HG02885 (cell line): Measurements from ENCODE around the gene AFG1L.
"Not testable (repeated sequence)": the region's sequence is repeated elsewhere in the genome, so short reads cannot be mapped to it uniquely, and the experiment has no call there.

Experiments used
- ATAC-seq: cut with Tn5 transposase; IDR thresholded peaks from one replicate; pipeline ENCODE4 v1.9.1; 2021; ENCODE audit warnings: mild to moderate bottlenecking; ENCODE audit not compliant: unreplicated experiment, poor library complexity

The AFG1L gene

GRCh38 chr6:108294727-108295625 lies at the start of gene AFG1L:
Gene AFG1L (plus strand): TSS chr6:108295054. CDS start chr6:108295080, 26 bp downstream.
- peak; percentile 91 for ATAC-seq

DNA sequence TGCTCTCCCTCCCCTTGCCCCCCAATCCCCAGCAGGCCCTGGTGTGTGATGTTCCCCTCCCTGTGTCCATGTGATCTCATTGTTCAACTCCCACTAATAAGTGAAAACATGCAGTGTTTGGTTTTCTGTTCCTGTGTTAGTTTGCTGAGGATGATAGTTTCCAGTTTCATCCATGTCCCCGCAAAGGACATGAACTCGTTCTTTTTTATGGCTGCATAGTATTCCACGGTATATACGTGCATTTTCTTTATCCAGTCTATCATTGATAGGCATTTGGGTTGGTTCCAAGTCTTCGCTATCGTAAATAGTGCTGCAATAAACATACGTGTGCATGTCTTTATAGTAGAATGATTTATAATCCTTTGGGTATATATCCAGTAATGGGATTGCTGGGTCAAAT lies 49.8 kb upstream of the AFG1L start:
- not testable (repeated sequence) for ATAC-seq

DNA sequence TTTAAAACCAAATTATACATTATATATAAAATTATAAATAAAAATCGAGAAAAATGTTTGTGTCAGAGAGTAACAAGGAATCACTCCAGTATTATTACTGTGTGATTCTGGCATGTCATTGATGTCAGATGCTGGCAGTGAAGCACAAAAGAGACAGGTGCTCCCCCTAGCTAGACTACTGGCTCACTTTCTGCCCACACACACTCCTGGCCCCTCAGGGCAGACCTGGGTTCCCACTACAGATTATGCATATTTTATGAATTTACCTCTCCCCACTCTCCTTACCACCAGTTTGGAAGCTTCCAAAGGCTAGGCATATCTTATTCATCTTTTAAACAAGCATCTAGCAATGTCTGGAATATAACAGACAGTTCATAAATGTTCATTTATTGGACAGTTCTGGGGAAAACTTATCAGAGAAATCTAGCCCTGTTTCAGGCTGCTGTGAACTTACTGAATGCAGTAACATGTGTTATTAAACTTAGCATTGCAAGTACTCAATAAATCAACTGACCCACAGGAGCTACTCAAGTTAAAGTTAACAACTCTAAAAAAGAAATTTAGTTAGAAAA lies 46.8 kb upstream of the AFG1L start:
- ATAC-seq: no peak

- ATAC-seq: peak; percentile 57
Observed at GRCh38 chr6:108250240-108250866, 44.5 kb upstream of the AFG1L start.

GRCh38 chr6:108251252-108251651 lies 43.6 kb upstream of the AFG1L start:
- no peak for ATAC-seq

- no peak for ATAC-seq
Observed at GRCh38 chr6:108252055-108252454, 42.8 kb upstream of the AFG1L start.

DNA sequence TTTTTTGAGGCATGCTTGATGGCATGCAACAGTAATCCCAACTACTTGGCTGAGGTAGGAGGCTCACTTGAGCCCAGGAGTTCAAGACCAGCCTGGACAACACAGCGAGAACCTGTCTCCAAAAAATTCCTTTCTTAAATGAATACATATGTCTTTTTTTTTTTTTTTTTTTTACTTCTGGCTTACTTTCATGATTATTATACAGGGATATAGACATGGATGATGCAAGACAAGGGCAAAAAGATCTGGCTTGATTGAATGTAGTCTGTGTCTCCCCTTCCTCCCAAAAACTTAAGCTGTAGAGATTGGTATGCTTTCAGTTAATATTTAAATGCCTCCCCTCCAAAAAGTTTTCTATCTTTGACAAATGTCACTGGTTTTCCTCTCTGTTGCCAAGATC lies 41.6 kb upstream of the AFG1L start:
- no peak for ATAC-seq

- ATAC-seq: no peak
Observed at GRCh38 chr6:108254433-108255410, 40.1 kb upstream of the AFG1L start.

- ATAC-seq: peak; percentile 9
Observed at GRCh38 chr6:108260126-108260808, 34.6 kb upstream of the AFG1L start.

GRCh38 chr6:108260809-108261569 lies 33.9 kb upstream of the AFG1L start, which contains the start of gene SNX3:
Gene SNX3 (minus strand): TSS chr6:108261040. CDS start chr6:108260921, 119 bp downstream.
- peak; percentile 87 for ATAC-seq

GRCh38 chr6:108263371-108263770 lies 31.5 kb upstream of the AFG1L start:
- no peak for ATAC-seq

GRCh38 chr6:108268845-108269244 lies 26.0 kb upstream of the AFG1L start:
- ATAC-seq: no peak

DNA sequence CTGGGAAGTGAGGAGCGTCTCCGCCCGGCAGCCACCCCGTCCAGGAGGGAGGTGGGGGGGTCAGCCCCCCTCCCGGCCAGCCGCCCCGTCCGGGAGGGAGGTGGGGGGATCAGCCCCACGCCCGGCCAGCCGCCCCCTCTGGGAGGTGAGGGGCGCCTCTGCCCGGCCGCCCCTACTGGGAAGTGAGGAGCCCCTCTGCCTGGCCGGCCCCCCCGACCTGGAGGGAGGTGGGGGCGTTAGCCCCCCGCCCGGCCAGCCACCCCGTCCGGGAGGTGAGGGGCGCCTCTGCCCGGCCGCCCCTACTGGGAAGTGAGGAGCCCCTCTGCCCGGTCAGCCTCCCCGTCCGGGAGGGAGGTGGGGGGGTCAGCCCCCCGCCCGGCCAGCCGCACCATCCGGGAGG lies 24.9 kb upstream of the AFG1L start:
- not testable (repeated sequence) for ATAC-seq

GRCh38 chr6:108274546-108274945 lies 20.3 kb upstream of the AFG1L start:
- no peak for ATAC-seq

DNA sequence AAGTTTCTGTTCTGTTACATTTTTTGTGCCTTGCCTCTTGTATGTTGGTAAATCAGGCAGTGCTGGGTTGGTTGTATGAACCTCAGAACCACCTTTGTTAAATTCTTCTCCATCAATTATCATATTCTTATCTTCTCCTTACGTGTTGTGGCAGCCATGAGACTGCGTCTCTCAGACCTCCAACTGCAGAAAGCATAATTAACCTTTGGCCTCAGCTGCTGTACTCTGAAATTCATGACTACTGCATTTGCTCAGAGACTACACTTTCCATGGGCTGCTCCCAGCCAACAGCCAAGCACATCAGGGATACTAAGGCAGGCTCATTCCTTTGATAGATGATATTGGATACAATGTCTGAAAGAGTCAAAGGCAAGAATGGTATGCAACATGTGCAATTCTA lies 18.9 kb upstream of the AFG1L start:
- no peak for ATAC-seq

DNA sequence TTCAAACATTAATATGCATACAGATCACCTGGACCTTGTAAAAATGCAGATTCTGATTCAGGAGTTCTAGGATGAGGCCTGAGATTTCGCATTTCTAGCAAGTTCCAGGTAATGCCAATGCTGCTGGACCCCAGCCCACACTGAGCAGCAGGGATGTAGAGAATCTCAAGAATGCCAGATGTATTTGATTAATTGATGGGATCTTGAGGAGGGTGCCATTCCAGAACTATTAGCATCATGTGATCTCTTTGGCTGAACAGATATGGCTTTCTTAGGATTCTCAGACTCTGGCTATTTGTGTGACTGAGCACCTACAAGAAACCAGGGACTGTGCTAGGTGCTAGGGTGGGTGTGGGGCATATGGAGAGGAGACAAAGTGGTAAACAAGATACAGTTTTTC lies 17.6 kb upstream of the AFG1L start:
- ATAC-seq: no peak

- no peak for ATAC-seq
Observed at GRCh38 chr6:108277831-108278230, 17.0 kb upstream of the AFG1L start.

DNA sequence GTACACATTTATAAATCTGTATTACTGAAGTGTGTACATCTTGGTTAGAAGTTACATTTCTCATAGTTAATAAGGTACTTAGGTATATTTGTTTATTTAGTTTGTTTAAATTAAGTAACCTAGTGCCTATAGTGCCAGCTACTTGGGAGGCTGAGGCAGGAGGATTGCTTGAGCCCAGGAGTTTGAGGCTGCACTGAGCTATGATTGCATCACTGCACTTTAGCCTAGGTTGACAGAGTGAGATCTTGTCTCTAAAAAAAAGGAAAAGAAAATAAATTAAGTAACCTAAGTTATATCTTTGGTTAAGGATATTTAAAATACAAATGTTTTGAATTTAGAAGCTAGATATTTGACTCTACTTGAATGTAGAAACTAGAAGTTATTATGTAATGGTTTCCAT lies 9.5 kb upstream of the AFG1L start:
- no peak for ATAC-seq

- ATAC-seq: no peak
Observed at GRCh38 chr6:108286366-108286765, 8.5 kb upstream of the AFG1L start.
